Hematopoietic multipotent progenitor cell treated with erythropoietin and hydrocortisone succinate and interleukin-3 and kit ligand, for 4 days (in vitro differentiated cells): Measurements from ENCODE around the gene APOC4.
"Not testable (repeated sequence)": the region's sequence is repeated elsewhere in the genome, so short reads cannot be mapped to it uniquely, and the experiment has no call there.

Experiments used
- DNase-seq: peaks from one replicate; pipeline ENCODE4 v3.0.0-alpha.2; 2015

Gene APOC4

GRCh38 chr19:44924243-44924725 lies 17.8 kb upstream of the APOC4 start:
- no peak for DNase-seq

GRCh38 chr19:44925114-44925891 lies 16.7 kb upstream of the APOC4 start:
- DNase-seq = peak; percentile 78

GRCh38 chr19:44926245-44927077 lies 15.6 kb upstream of the APOC4 start:
- DNase-seq = not testable (repeated sequence)

- no peak for DNase-seq
Measured at GRCh38 chr19:44927746-44928145, 14.3 kb upstream of the APOC4 start.

- DNase-seq = no peak
Measured at GRCh38 chr19:44930088-44930487, 11.9 kb upstream of the APOC4 start.

- DNase-seq = no peak
Measured at GRCh38 chr19:44931541-44931940, 10.5 kb upstream of the APOC4 start.

- no peak for DNase-seq
Measured at GRCh38 chr19:44939668-44940067, 2.4 kb upstream of the APOC4 start.

GRCh38 chr19:44943801-44944249 lies 1.8 kb downstream of the APOC4 start:
- DNase-seq = peak; percentile 90

- no peak for DNase-seq
Measured at GRCh38 chr19:44947041-44947581, 5.1 kb downstream of the APOC4 start.

- DNase-seq = no peak
Measured at GRCh38 chr19:44948237-44948636, 6.2 kb downstream of the APOC4 start.

- no peak for DNase-seq
Measured at GRCh38 chr19:44948763-44949374, 6.8 kb downstream of the APOC4 start.

GRCh38 chr19:44949550-44949949 lies 7.5 kb downstream of the APOC4 start:
- no peak for DNase-seq

GRCh38 chr19:44951179-44952159 lies 9.4 kb downstream of the APOC4 start:
- peak; percentile 93 for DNase-seq

- DNase-seq = no peak
Measured at GRCh38 chr19:44954278-44954648, 12.2 kb downstream of the APOC4 start.

GRCh38 chr19:44954649-44955504 lies 12.8 kb downstream of the APOC4 start, which contains the start of gene CLPTM1:
Gene CLPTM1, plus strand, starts transcription at chr19:44955380. Its CDS starts 16 bp downstream, at chr19:44955396.
- peak; percentile 99 for DNase-seq

GRCh38 chr19:44955505-44956439 lies 13.7 kb downstream of the APOC4 start:
- DNase-seq = peak; percentile 30

- no peak for DNase-seq
Measured at GRCh38 chr19:44957526-44957925, 15.5 kb downstream of the APOC4 start.

GRCh38 chr19:44958090-44958489 lies 16.1 kb downstream of the APOC4 start:
- DNase-seq = no peak

GRCh38 chr19:44959691-44960090 lies 17.7 kb downstream of the APOC4 start:
- DNase-seq = no peak
